HEK293 (cell line): Measurements from ENCODE around the gene POGZ.

ENCODE experiments used
- CTCF ChIP-seq: fragments of 450-650 bp; formaldehyde crosslinking; IDR thresholded peaks from 2 replicates; pipeline ENCODE4 v1.5.1; 2016; ENCODE audit warnings: missing biosample characterization, missing genetic modification characterization
- ZNF2 ChIP-seq: fragments of 450-650 bp; formaldehyde crosslinking; IDR thresholded peaks from 2 replicates; pipeline ENCODE4 v1.5.1; 2016; ENCODE audit warnings: missing biosample characterization, missing genetic modification characterization
- ZNF274 ChIP-seq, 2 experiments: fragments of 200-500 bp in 1 of 2; fragments of 450-650 bp in 1 of 2; sonication (Bioruptor generic) in 1 of 2; formaldehyde crosslinking in 1 of 2; IDR thresholded peaks; 2 replicates each; pipeline versions ENCODE4 v1.5.1 to v1.6.1; 2014 to 2016; ENCODE audit warnings: borderline replicate concordance in 1 of 2, inconsistent platforms in 1 of 2, low read length in 1 of 2, missing biosample characterization in 1 of 2, missing genetic modification characterization in 1 of 2
- ZNF324 ChIP-seq: fragments of 450-650 bp; formaldehyde crosslinking; IDR thresholded peaks from 2 replicates; pipeline ENCODE4 v1.5.1; 2016; ENCODE audit warnings: missing biosample characterization, missing genetic modification characterization
- ZNF37A ChIP-seq: fragments of 450-650 bp; IDR thresholded peaks from 2 replicates; pipeline ENCODE4 v1.5.1; 2018; ENCODE audit warnings: missing biosample characterization, missing genetic modification characterization
- ZNF529 ChIP-seq: fragments of 450-650 bp; formaldehyde crosslinking; IDR thresholded peaks from 2 replicates; pipeline ENCODE4 v1.5.1; 2017; ENCODE audit warnings: missing genetic modification characterization, missing biosample characterization; ENCODE audit not compliant: insufficient replicate concordance
- ZNF544 ChIP-seq: fragments of 450-650 bp; formaldehyde crosslinking; IDR thresholded peaks from 2 replicates; pipeline ENCODE4 v1.5.0; 2017; ENCODE audit warnings: missing biosample characterization, missing genetic modification characterization
- ZNF549 ChIP-seq: fragments of 450-650 bp; IDR thresholded peaks from 2 replicates; pipeline ENCODE4 v1.5.1; 2018; ENCODE audit warnings: missing biosample characterization, missing genetic modification characterization, mild to moderate bottlenecking, inconsistent platforms, moderate library complexity
- ZNF621 ChIP-seq: fragments of 450-650 bp; formaldehyde crosslinking; IDR thresholded peaks from 2 replicates; pipeline ENCODE4 v1.5.1; 2017; ENCODE audit warnings: missing biosample characterization, missing genetic modification characterization
- ZNF658 ChIP-seq: fragments of 450-650 bp; formaldehyde crosslinking; IDR thresholded peaks from 2 replicates; pipeline ENCODE4; 2016; ENCODE audit warnings: missing biosample characterization, missing genetic modification characterization
- TF ChIP-seq, protein P1 (sequence below): fragments of 450-650 bp; formaldehyde crosslinking; IDR thresholded peaks from 2 replicates; pipeline ENCODE4 v1.5.1; 2016; ENCODE audit warnings: missing biosample characterization, missing genetic modification characterization, borderline replicate concordance
- TF ChIP-seq, protein P2 (sequence below): fragments of 450-650 bp; formaldehyde crosslinking; IDR thresholded peaks from 2 replicates; pipeline ENCODE4 v1.5.1; 2016; ENCODE audit warnings: missing biosample characterization, missing genetic modification characterization
- TF ChIP-seq, protein P3 (sequence below): fragments of 450-650 bp; formaldehyde crosslinking; IDR thresholded peaks from 2 replicates; pipeline ENCODE4 v1.5.1; 2016; ENCODE audit warnings: missing biosample characterization, missing genetic modification characterization

DNA sequence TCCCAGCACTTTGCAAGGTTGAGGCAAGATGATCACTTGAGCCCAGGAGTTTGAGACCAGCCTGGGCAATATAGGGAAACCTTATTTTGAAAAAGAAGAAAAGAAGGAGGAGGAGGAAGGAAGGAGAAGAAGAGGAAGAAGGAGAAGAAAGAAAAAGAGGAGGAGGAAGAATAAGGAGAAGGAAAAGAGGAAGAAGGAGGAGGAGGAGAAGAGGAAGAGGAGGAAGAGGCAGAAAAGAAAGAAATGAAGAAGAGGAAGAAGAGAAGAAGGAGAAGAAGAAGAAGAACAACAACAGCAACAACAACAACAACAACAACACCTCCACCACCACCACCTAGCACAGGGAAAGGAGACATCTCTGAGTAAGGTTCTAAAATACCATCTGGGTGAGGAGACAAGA lies 97.4 kb downstream of the POGZ start:
- TF ChIP-seq CTCF (tag by site-specific recombination) (no peak), ZNF324 (no peak), ZNF2 (tag by site-specific recombination) (no peak), ZNF621 (tag by site-specific recombination) (no peak), ZNF274 (IDR thresholded peaks at IDR 0.05; ENCODE audit: low read length) (no peak), ZNF274 (tag by site-specific recombination; IDR thresholded peaks at IDR 0.05; ENCODE audit: borderline replicate concordance) (no peak), ZNF37A (tag by site-specific recombination) (no peak), ZNF529 (tag by site-specific recombination) (no peak), ZNF658 (no peak), ZNF549 (no peak), ZNF544 (tag by site-specific recombination) (no peak)
- TF ChIP-seq, protein P1, sequence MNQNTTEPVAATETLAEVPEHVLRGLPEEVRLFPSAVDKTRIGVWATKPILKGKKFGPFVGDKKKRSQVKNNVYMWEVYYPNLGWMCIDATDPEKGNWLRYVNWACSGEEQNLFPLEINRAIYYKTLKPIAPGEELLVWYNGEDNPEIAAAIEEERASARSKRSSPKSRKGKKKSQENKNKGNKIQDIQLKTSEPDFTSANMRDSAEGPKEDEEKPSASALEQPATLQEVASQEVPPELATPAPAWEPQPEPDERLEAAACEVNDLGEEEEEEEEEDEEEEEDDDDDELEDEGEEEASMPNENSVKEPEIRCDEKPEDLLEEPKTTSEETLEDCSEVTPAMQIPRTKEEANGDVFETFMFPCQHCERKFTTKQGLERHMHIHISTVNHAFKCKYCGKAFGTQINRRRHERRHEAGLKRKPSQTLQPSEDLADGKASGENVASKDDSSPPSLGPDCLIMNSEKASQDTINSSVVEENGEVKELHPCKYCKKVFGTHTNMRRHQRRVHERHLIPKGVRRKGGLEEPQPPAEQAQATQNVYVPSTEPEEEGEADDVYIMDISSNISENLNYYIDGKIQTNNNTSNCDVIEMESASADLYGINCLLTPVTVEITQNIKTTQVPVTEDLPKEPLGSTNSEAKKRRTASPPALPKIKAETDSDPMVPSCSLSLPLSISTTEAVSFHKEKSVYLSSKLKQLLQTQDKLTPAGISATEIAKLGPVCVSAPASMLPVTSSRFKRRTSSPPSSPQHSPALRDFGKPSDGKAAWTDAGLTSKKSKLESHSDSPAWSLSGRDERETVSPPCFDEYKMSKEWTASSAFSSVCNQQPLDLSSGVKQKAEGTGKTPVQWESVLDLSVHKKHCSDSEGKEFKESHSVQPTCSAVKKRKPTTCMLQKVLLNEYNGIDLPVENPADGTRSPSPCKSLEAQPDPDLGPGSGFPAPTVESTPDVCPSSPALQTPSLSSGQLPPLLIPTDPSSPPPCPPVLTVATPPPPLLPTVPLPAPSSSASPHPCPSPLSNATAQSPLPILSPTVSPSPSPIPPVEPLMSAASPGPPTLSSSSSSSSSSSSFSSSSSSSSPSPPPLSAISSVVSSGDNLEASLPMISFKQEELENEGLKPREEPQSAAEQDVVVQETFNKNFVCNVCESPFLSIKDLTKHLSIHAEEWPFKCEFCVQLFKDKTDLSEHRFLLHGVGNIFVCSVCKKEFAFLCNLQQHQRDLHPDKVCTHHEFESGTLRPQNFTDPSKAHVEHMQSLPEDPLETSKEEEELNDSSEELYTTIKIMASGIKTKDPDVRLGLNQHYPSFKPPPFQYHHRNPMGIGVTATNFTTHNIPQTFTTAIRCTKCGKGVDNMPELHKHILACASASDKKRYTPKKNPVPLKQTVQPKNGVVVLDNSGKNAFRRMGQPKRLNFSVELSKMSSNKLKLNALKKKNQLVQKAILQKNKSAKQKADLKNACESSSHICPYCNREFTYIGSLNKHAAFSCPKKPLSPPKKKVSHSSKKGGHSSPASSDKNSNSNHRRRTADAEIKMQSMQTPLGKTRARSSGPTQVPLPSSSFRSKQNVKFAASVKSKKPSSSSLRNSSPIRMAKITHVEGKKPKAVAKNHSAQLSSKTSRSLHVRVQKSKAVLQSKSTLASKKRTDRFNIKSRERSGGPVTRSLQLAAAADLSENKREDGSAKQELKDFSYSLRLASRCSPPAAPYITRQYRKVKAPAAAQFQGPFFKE (tag by site-specific recombination) = no peak
- TF ChIP-seq, protein P2, sequence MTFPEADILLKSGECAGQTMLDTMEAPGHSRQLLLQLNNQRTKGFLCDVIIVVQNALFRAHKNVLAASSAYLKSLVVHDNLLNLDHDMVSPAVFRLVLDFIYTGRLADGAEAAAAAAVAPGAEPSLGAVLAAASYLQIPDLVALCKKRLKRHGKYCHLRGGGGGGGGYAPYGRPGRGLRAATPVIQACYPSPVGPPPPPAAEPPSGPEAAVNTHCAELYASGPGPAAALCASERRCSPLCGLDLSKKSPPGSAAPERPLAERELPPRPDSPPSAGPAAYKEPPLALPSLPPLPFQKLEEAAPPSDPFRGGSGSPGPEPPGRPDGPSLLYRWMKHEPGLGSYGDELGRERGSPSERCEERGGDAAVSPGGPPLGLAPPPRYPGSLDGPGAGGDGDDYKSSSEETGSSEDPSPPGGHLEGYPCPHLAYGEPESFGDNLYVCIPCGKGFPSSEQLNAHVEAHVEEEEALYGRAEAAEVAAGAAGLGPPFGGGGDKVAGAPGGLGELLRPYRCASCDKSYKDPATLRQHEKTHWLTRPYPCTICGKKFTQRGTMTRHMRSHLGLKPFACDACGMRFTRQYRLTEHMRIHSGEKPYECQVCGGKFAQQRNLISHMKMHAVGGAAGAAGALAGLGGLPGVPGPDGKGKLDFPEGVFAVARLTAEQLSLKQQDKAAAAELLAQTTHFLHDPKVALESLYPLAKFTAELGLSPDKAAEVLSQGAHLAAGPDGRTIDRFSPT (tag by site-specific recombination) = no peak
- TF ChIP-seq, protein P3, sequence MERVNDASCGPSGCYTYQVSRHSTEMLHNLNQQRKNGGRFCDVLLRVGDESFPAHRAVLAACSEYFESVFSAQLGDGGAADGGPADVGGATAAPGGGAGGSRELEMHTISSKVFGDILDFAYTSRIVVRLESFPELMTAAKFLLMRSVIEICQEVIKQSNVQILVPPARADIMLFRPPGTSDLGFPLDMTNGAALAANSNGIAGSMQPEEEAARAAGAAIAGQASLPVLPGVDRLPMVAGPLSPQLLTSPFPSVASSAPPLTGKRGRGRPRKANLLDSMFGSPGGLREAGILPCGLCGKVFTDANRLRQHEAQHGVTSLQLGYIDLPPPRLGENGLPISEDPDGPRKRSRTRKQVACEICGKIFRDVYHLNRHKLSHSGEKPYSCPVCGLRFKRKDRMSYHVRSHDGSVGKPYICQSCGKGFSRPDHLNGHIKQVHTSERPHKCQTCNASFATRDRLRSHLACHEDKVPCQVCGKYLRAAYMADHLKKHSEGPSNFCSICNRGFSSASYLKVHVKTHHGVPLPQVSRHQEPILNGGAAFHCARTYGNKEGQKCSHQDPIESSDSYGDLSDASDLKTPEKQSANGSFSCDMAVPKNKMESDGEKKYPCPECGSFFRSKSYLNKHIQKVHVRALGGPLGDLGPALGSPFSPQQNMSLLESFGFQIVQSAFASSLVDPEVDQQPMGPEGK (tag by site-specific recombination) = no peak
